Spleen (tissue), 11 donors: ENCODE results near the gene FGD5. TPM values are rescaled to one million over a fixed set of nuclear protein-coding genes. Genes with fewer than 3 reads are reported as not detected.

Experiments used
- DNase-seq: peaks from one replicate; pipeline ENCODE4 v3.0.0-alpha.2; 2020
- H3K27ac ChIP-seq, 8 donors: fragments of 200-600 bp; sonication (generic) in 7 of 8; 1 replicate in 4 of 8; 2 replicates in 4 of 8; pipeline versions ENCODE4 v1.5.0 to v1.8.0; 2016 to 2021; ENCODE audit warnings: inconsistent platforms in 4 of 8, mild to moderate bottlenecking in 4 of 8, moderate library complexity in 1 of 8
- H3K27me3 ChIP-seq, 7 donors: fragments of 200-600 bp; sonication (generic) in 6 of 7; replicated peaks in 1 of 7; 1 replicate in 4 of 7; 2 replicates in 3 of 7; pipeline versions ENCODE4 v1.5.0 to v1.8.0; 2016 to 2021; ENCODE audit warnings: inconsistent platforms in 3 of 7, mild to moderate bottlenecking in 1 of 7
- H3K36me3 ChIP-seq, 6 donors: fragments of 200-600 bp; sonication (generic) in 5 of 6; 1 replicate in 4 of 6; 2 replicates in 2 of 6; pipeline versions ENCODE4 v1.5.0 to v1.8.0; 2016 to 2021; ENCODE audit warnings: inconsistent platforms in 2 of 6
- H3K4me1 ChIP-seq, 6 donors: fragments of 200-600 bp; sonication (generic) in 5 of 6; 1 replicate in 3 of 6; 2 replicates in 3 of 6; pipeline versions ENCODE4 v1.5.0 to v1.8.0; 2016 to 2021; ENCODE audit warnings: inconsistent platforms in 3 of 6
- H3K4me3 ChIP-seq, 8 donors: fragments of 200-600 bp; sonication (generic) in 7 of 8; 1 replicate in 4 of 8; 2 replicates in 4 of 8; pipeline versions ENCODE4 v1.5.0 to v1.8.0; 2016 to 2021; ENCODE audit warnings: inconsistent platforms in 4 of 8, mild to moderate bottlenecking in 4 of 8, moderate library complexity in 2 of 8
- H3K9me3 ChIP-seq, 8 donors: fragments of 200-600 bp; sonication (generic) in 7 of 8; 1 replicate in 4 of 8; 2 replicates in 4 of 8; pipeline versions ENCODE4 v1.5.0 to v1.8.0; 2016 to 2021; ENCODE audit warnings: inconsistent platforms in 4 of 8
- POLR2A ChIP-seq, 3 donors: fragments of 450-650 bp; IDR thresholded peaks; one replicate each; pipeline ENCODE4 v1.5.1; 2017; ENCODE audit warnings: antibody characterized with exemption in 3 of 3, mild to moderate bottlenecking in 1 of 3
- POLR2AphosphoS5 ChIP-seq, 3 donors: sonication (generic); formaldehyde crosslinking; IDR thresholded peaks; one replicate each; pipeline ENCODE4 v1.5.1; 2017; ENCODE audit warnings: antibody characterized with exemption in 3 of 3
- WGBS, 5 donors: extraction: QIAGEN DNeasy Blood & Tissue Kit in 3 of 5; methylation state at CpG; one replicate each; pipeline versions ENCODE4 v1.1.5 to v1.1.7; 2013 to 2018; 5-methylcytosine and 5-hydroxymethylcytosine counted together
- intact Hi-C: fragments of 100-400 bp; cut with DNase I; formaldehyde crosslinking; loops from one replicate; pipeline ENCODE4 v1.15.0; 2023; ENCODE audit warnings: low total_unique reads
- polyA plus RNA-seq, 3 donors: library from polyadenylated mRNA; stranded (reverse); fragments of 200-250 nt; gene quantifications; one replicate each; pipeline ENCODE4 v1.2.1, GENCODE V29; 2013
- total RNA-seq, 7 donors: library from RNA; depleted of rRNA in 3 of 7; stranded (reverse); fragments of >200 nt in 3 of 7; fragmentation: NEBNext Ultra II Directional in 4 of 7; extraction: Animal tissue kit (Norgen Biotek cat#: 25700) in 4 of 7; gene quantifications; one replicate each; pipeline versions ENCODE4 v1.1.0 to v1.2.1, GENCODE V29; 2016 to 2021
- TF ChIP-seq, protein P1 (sequence below), 11 experiments: fragments of 200-600 bp in 7 of 11; fragments of 450-650 bp in 4 of 11; sonication (generic) in 4 of 11; IDR thresholded peaks in 8 of 11; conservative IDR thresholded peaks in 3 of 11; 1 replicate in 7 of 11; 2 replicates in 4 of 11; pipeline versions ENCODE4 v1.4.0 to v1.8.0; 2016 to 2021; ENCODE audit warnings: antibody characterized with exemption in 11 of 11, inconsistent platforms in 4 of 11, mild to moderate bottlenecking in 1 of 11
- donor health status: healthy with polysubstance abuse.
- donor health status: DM: no; HTN: no; CAD: no; lungs with moderate emphysema.
- donor health status: DM: no; HTN: no; CAD: no.
- donor health status: Bipolar disorder and iron deficiency.
- donor health status: healthy.
- donor health status: DM: no; HTN: no; CAD: no.
- donor health status: DM: yes; HTN: yes; CAD: no.

The FGD5 gene
- total and polyA plus RNA-seq, 10 donors: 6.0 to 145 (median 63.8) TPM

GRCh38 chr3:14785207-14786155 is 33.3 kb upstream of the FGD5 start:
- Histone ChIP-seq H3K36me3 (no peaks in the 10 kb centered on the region), H3K27ac (peak overlapping the region in 7 of 8 donors; percentile 17 to 81 (median 78)), H3K4me3 (no peak overlapping the region), H3K27me3 (peaks cover 0 to 5% (median 0%) of the 10 kb centered on the region in 7 donors), H3K9me3 (no peaks in the 10 kb centered on the region), H3K4me1 (peaks cover 0 to 28% (median 13%) of the 10 kb centered on the region in 6 donors)
- DNase-seq: peak; percentile 75
- 67 to 76% (median 74%) methylated on average over 20 of the region's 20 CpGs for WGBS, 5 donors
- TF ChIP-seq POLR2A (IDR thresholded peaks at IDR 0.05): no peak
- TF ChIP-seq POLR2AphosphoS5 (IDR thresholded peaks at IDR 0.05): peak; percentile 15 to 28 (median 24)
- TF ChIP-seq, protein P1, sequence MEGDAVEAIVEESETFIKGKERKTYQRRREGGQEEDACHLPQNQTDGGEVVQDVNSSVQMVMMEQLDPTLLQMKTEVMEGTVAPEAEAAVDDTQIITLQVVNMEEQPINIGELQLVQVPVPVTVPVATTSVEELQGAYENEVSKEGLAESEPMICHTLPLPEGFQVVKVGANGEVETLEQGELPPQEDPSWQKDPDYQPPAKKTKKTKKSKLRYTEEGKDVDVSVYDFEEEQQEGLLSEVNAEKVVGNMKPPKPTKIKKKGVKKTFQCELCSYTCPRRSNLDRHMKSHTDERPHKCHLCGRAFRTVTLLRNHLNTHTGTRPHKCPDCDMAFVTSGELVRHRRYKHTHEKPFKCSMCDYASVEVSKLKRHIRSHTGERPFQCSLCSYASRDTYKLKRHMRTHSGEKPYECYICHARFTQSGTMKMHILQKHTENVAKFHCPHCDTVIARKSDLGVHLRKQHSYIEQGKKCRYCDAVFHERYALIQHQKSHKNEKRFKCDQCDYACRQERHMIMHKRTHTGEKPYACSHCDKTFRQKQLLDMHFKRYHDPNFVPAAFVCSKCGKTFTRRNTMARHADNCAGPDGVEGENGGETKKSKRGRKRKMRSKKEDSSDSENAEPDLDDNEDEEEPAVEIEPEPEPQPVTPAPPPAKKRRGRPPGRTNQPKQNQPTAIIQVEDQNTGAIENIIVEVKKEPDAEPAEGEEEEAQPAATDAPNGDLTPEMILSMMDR (IDR thresholded peaks at IDR 0.05 in 8 of 11, conservative IDR thresholded peaks at IDR 0.05 in 3 of 11): no peak
- intact Hi-C loops: no loop called here

- TF ChIP-seq, protein P1 (IDR thresholded peaks at IDR 0.05 in 8 of 11, conservative IDR thresholded peaks at IDR 0.05 in 3 of 11): no peak
- no peak for TF ChIP-seq POLR2A (IDR thresholded peaks at IDR 0.05)
- no peak for TF ChIP-seq POLR2AphosphoS5 (IDR thresholded peaks at IDR 0.05)
- H3K27me3 ChIP-seq: peaks cover 0 to 14% (median 0%) of the 10 kb centered on the region in 7 donors
These were observed 32.4 kb upstream of the FGD5 start for GRCh38 chr3:14786369-14786768.

GRCh38 chr3:14787630-14788029 is 31.1 kb upstream of the FGD5 start:
- TF ChIP-seq, protein P1 (IDR thresholded peaks at IDR 0.05 in 8 of 11, conservative IDR thresholded peaks at IDR 0.05 in 3 of 11): no peak
- TF ChIP-seq POLR2AphosphoS5 (IDR thresholded peaks at IDR 0.05) (no peak), POLR2A (IDR thresholded peaks at IDR 0.05) (no peak)
- H3K4me3 ChIP-seq: no peak overlapping the region
- DNase-seq: peak; percentile 47
- peaks cover 0 to 40% (median 21%) of the 10 kb centered on the region in 6 donors for H3K4me1 ChIP-seq
- intact Hi-C loops: no loop called here
- H3K27me3 ChIP-seq: peaks cover 0 to 19% (median 0%) of the 10 kb centered on the region in 7 donors
- no peaks in the 10 kb centered on the region for H3K9me3 ChIP-seq
- no peaks in the 10 kb centered on the region for H3K36me3 ChIP-seq
- no peak overlapping the region for H3K27ac ChIP-seq
- WGBS, 5 donors: 58 to 81% (median 62%) methylated on average over 4 to 7 of the region's 7 CpGs

More at GRCh38 chr3:14786369-14786768, 32.4 kb upstream of the FGD5 start:
- intact Hi-C loops: no loop called here
- H3K27ac ChIP-seq: peak overlapping the region in 5 of 8 donors; percentile 70 to 81 (median 79)
- H3K36me3 ChIP-seq: no peaks in the 10 kb centered on the region
- 87 to 97% (median 91%) methylated on average over 3 of the region's 3 CpGs for WGBS, 5 donors
- no peak for DNase-seq
- no peaks in the 10 kb centered on the region for H3K9me3 ChIP-seq
- peaks cover 0 to 32% (median 14%) of the 10 kb centered on the region in 6 donors for H3K4me1 ChIP-seq
- H3K4me3 ChIP-seq: no peak overlapping the region

DNA sequence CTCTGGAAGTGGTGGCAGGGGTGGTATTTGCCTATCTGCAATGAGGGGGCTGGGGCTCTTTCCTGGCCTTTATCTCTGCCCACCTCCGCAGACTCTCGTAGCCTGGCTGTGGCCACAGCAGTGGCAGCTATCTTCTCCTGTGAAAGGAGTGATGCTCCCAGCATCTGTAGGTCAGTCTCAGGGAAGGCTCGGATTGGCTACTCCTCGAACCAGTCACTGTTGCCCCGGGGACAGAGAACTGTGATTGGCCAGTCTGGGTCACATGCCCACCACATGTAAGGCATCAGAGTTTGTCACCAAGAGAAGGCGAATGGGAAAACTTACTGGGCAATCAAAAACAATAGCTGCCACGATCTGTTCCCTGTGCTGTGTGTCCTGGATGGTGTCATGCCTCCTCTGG is 30.1 kb upstream of the FGD5 start:
- peak; percentile 38 for DNase-seq
- Histone ChIP-seq H3K36me3 (no peaks in the 10 kb centered on the region), H3K9me3 (no peaks in the 10 kb centered on the region), H3K27ac (no peak overlapping the region), H3K27me3 (peaks cover 0 to 19% (median 0%) of the 10 kb centered on the region in 7 donors), H3K4me3 (no peak overlapping the region), H3K4me1 (peaks cover 0 to 44% (median 22%) of the 10 kb centered on the region in 6 donors)
- TF ChIP-seq POLR2AphosphoS5 (IDR thresholded peaks at IDR 0.05) (no peak), POLR2A (IDR thresholded peaks at IDR 0.05) (no peak)
- TF ChIP-seq, protein P1 (IDR thresholded peaks at IDR 0.05 in 8 of 11, conservative IDR thresholded peaks at IDR 0.05 in 3 of 11): no peak
- intact Hi-C loops: no loop called here
- WGBS, 5 donors: 85 to 95% (median 92%) methylated on average over 3 to 7 of the region's 7 CpGs
